T-helper 1 cell treated with Interleukin-12 subunit alpha and Interleukin-12 subunit beta and Interleukin-4 antibody, amounts not matched to agents 30 μg/mL and 1 μg/mL, for 36 hours (primary cell): Measurements from ENCODE around the gene MAP3K20.
"Not testable (repeated sequence)": the region's sequence is repeated elsewhere in the genome, so short reads cannot be mapped to it uniquely, and the experiment has no call there.

ENCODE experiments used
- H3K27ac Mint-ChIP-seq: one replicate; pipeline ENCODE4 v1.8.0; 2021; ENCODE audit warnings: mild to moderate bottlenecking, mixed read lengths
- H3K27me3 Mint-ChIP-seq: one replicate; pipeline ENCODE4 v1.8.0; 2021; ENCODE audit warnings: low read depth, mixed read lengths
- H3K36me3 Mint-ChIP-seq: one replicate; pipeline ENCODE4 v1.8.0; 2021; ENCODE audit warnings: low read depth, mixed read lengths
- H3K4me1 Mint-ChIP-seq: one replicate; pipeline ENCODE4 v1.8.0; 2021; ENCODE audit warnings: low read depth, mixed read lengths
- H3K4me3 Mint-ChIP-seq: one replicate; pipeline ENCODE4 v1.8.0; 2021; ENCODE audit warnings: mild to moderate bottlenecking, moderate library complexity, mixed read lengths
- H3K9me3 Mint-ChIP-seq: one replicate; pipeline ENCODE4 v1.8.0; 2021; ENCODE audit warnings: mixed read lengths

MAP3K20 gene

DNA sequence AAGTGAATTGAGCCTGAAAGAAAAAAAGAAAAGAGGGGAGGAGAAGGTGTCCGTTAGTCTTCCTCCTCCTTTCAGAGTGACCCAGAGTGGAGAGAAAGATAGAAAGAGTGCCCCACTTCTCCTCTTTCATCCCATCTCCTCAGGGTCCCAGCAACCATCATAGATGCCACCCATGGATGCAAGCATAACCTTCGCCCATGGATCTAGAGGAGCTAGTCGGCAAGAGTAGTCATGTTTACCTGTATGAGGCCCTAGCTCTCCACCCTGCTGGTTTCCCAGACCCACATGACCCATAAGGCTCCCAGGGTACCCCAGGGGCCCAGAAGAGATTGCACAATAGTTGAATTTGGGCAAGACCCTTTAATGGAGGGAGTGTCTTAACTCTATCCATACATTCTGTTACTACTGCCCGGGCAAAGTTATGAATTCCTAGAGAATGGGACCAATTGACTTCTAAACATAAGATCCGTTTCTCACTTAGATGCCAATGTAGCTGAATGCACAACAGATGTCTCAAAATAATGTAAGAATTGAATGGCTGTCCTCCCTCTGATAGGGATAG lies 223.0 kb downstream of the MAP3K20 start:
- H3K27ac Mint-ChIP-seq: no peak overlapping the region
- H3K4me3 Mint-ChIP-seq: no peak overlapping the region
- H3K9me3 Mint-ChIP-seq: peaks cover 41% of the 10 kb centered on the region
- peaks cover 7% of the 10 kb centered on the region for H3K4me1 Mint-ChIP-seq
- H3K36me3 Mint-ChIP-seq: no peaks in the 10 kb centered on the region
- no peaks in the 10 kb centered on the region for H3K27me3 Mint-ChIP-seq

DNA sequence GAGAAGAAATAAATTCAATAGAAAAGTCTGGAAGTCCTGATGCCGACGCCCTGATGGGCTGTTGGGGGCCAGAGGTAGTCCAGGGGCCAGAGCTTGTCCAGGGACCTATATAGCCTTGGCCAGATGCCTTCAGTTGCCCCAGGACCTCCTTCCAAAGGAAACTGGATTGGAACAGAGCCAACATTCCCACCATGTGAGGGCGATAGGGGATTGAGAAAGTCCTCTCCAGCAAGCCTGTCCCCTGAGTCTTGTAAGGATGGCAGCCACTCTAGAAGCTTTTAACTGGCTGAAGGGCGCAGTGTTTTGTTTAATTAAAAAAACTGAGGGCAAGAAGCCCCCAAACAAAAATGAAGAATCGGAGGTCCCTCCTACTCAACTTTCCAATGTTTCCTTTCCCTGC lies 224.1 kb downstream of the MAP3K20 start:
- Mint-ChIP-seq H3K9me3 (peaks cover 41% of the 10 kb centered on the region), H3K4me1 (peaks cover 7% of the 10 kb centered on the region), H3K27me3 (no peaks in the 10 kb centered on the region), H3K27ac (no peak overlapping the region), H3K36me3 (no peaks in the 10 kb centered on the region), H3K4me3 (no peak overlapping the region)

DNA sequence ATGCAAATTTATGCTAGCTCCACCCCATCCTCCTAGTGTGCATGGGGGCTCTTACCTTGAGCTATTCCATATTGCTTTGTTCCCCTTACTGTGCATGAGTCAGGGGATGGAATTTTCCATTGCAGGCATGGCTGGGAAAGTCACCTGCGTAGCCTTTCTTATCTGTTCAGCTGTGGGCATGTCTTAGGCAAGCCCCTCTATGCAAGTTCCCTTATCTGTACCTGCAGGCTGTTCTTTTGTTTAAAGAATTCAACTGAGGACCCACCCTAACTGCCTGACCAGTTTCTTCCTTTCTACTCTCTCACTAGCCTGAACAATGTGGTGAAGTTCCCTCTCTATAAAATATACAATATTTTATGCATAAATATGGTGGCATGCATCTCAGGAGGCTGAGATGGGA lies 224.8 kb downstream of the MAP3K20 start:
- H3K36me3 Mint-ChIP-seq: no peaks in the 10 kb centered on the region
- no peaks in the 10 kb centered on the region for H3K27me3 Mint-ChIP-seq
- peaks cover 7% of the 10 kb centered on the region for H3K4me1 Mint-ChIP-seq
- peaks cover 41% of the 10 kb centered on the region for H3K9me3 Mint-ChIP-seq
- H3K4me3 Mint-ChIP-seq: no peak overlapping the region
- no peak overlapping the region for H3K27ac Mint-ChIP-seq

GRCh38 chr2:173301549-173301948 lies 225.9 kb downstream of the MAP3K20 start:
- not testable (repeated sequence) for H3K4me3 Mint-ChIP-seq, H3K27me3 Mint-ChIP-seq, H3K4me1 Mint-ChIP-seq, H3K27ac Mint-ChIP-seq, H3K36me3 Mint-ChIP-seq
- peaks cover 37% of the 10 kb centered on the region for H3K9me3 Mint-ChIP-seq

DNA sequence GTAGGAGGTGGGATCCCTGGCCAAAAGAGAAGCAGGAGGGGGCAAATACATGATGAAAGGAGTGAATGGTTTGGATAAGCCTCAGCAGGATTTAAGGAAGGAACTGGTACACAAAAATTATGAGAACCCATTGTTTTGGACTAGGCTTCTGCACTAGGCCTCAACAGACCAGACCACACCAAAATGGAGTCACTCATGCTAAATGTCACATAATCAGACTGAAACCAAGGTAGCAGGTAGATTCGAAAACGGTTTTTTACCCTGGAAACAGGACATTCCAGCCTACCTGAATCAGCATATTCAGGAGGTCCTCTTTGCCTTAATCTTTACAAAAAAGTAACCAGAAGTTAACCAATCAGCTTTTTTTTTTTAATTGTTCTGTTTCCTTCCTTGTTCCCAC lies 229.7 kb downstream of the MAP3K20 start:
- Mint-ChIP-seq H3K4me3 (no peak overlapping the region), H3K4me1 (peaks cover 3% of the 10 kb centered on the region), H3K27me3 (peaks cover 4% of the 10 kb centered on the region), H3K9me3 (peaks cover 11% of the 10 kb centered on the region), H3K27ac (no peak overlapping the region), H3K36me3 (no peaks in the 10 kb centered on the region)

DNA sequence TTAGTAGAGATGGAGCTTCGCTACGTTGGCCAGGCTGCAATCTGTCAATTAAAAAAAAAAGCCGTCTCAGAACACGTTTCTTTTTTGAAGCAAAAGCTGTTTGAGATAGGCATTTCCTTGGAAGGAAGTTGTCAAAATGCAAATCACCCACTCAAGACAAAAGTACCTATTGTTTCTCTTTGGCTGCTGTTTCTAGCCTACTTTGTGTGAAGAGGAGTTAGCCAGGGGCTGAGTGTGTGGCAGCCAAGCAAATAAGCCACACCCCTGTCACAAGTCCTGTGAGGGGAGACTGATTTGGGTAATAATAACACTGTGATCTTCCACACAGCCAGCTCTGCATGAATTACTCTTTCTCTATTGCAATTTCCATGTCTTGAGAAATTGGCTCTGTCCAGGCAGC lies 231.6 kb downstream of the MAP3K20 start:
- H3K27me3 Mint-ChIP-seq: peaks cover 4% of the 10 kb centered on the region
- H3K27ac Mint-ChIP-seq: no peak overlapping the region
- H3K4me1 Mint-ChIP-seq: peaks cover 3% of the 10 kb centered on the region
- H3K36me3 Mint-ChIP-seq: no peaks in the 10 kb centered on the region
- H3K9me3 Mint-ChIP-seq: no peaks in the 10 kb centered on the region
- H3K4me3 Mint-ChIP-seq: no peak overlapping the region

DNA sequence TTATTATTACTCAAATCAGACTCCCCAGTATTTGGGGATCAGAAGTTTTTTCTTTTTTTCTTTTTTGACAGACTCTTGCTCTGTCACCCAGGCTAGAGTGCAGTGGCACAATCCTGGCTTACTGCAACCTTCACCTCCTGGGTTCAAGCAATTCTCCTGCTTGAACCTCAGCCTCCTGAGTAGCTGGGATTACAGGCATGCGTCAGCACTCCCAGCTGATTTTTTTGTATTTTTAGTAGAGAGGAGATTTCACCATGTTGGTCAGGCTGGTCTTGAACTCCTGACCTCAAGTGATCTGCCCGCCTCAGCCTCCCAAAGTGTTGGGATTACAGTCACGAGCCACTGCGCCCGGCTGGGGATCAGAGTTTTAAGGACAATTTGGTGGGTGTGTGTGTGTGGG lies 233.7 kb downstream of the MAP3K20 start:
- H3K9me3 Mint-ChIP-seq, H3K4me1 Mint-ChIP-seq, H3K27me3 Mint-ChIP-seq, H3K27ac Mint-ChIP-seq, H3K36me3 Mint-ChIP-seq, H3K4me3 Mint-ChIP-seq: not testable (repeated sequence)

GRCh38 chr2:173311844-173312606 lies 236.4 kb downstream of the MAP3K20 start:
- Mint-ChIP-seq H3K27me3 (peaks cover 11% of the 10 kb centered on the region), H3K4me1 (peaks cover 3% of the 10 kb centered on the region), H3K36me3 (no peaks in the 10 kb centered on the region), H3K9me3 (no peaks in the 10 kb centered on the region), H3K4me3 (no peak overlapping the region), H3K27ac (no peak overlapping the region)
